Tibial nerve (tissue), 4 donors: ENCODE data around the gene DPPA3. TPM values are rescaled to one million over a fixed set of nuclear protein-coding genes. Genes with fewer than 3 reads are reported as not detected.

Source experiments
- total RNA-seq, 4 donors: library from RNA; depleted of rRNA; stranded (reverse); fragments of >200 nt; gene quantifications; one replicate each; pipeline ENCODE4 v1.1.0, GENCODE V29; 2016

DPPA3 gene
- total RNA-seq, 4 donors from 2014 or later = not detected

Other genes starting within 250 kb of the DPPA3 start
- 100 to 1,000 TPM; 192 to 455 (median 278) TPM for gene CD163, start 207.7 kb upstream of the DPPA3 start, total RNA-seq
- gene APOBEC1, start 45.5 kb upstream of the DPPA3 start, total RNA-seq = not detected
- not detected for gene GDF3, start 15.7 kb upstream of the DPPA3 start, total RNA-seq
- not detected for gene CLEC4C, start 35.9 kb downstream of the DPPA3 start, total RNA-seq
- gene NANOGNB, start 53.8 kb downstream of the DPPA3 start, total RNA-seq = not detected
- gene NANOG, start 78.0 kb downstream of the DPPA3 start, total RNA-seq = under 1 TPM in 3 of 4 donors, not detected in 1; 0.20 to 0.87 (median 0.84) TPM
- 10 to 100 TPM in 1 of 4 donors, 1 to 10 TPM in 2, not detected in 1; 3.7 to 26.7 (median 4.4) TPM for gene SLC2A14, start 161.5 kb downstream of the DPPA3 start, total RNA-seq
- gene SLC2A3, start 224.8 kb downstream of the DPPA3 start, total RNA-seq = 100 to 1,000 TPM in 3 of 4 donors, 10 to 100 TPM in 1; 83.4 to 262 (median 115) TPM